Stimulated activated CD4-positive, alpha-beta T cell treated with anti-CD3 and anti-CD28 coated beads, TNF-alpha, amount 100 ng/mL, for 48 hours (primary cell): ENCODE measurements around the gene TPP2.

Experiments
- DNase-seq, 3 donors: peaks; one replicate each; pipeline ENCODE4 v3.0.0-alpha.2; 2020; ENCODE audit warnings: low read depth in 3 of 3

The TPP2 gene

GRCh38 chr13:102596147-102597028 is at the start of gene TPP2:
Gene TPP2 (plus strand): TSS chr13:102596986. CDS start chr13:102597039, 53 bp downstream.
- DNase-seq, result peak; percentile 96 to 99 (median 97)

GRCh38 chr13:102548811-102549210 is 48.0 kb upstream of the TPP2 start:
- no peak for DNase-seq

GRCh38 chr13:102550507-102550906 is 46.3 kb upstream of the TPP2 start:
- DNase-seq, result no peak

GRCh38 chr13:102555914-102556553 is 40.8 kb upstream of the TPP2 start:
- no peak for DNase-seq

GRCh38 chr13:102556806-102557205 is 40.0 kb upstream of the TPP2 start:
- DNase-seq, result no peak

GRCh38 chr13:102558029-102558428 is 38.8 kb upstream of the TPP2 start:
- no peak for DNase-seq

- DNase-seq, result no peak
Observed at GRCh38 chr13:102561933-102562332, 34.9 kb upstream of the TPP2 start.

- no peak for DNase-seq
Observed at GRCh38 chr13:102563267-102563666, 33.5 kb upstream of the TPP2 start.

- DNase-seq, result no peak
Observed at GRCh38 chr13:102564564-102564963, 32.2 kb upstream of the TPP2 start.

- no peak for DNase-seq
Observed at GRCh38 chr13:102566513-102566912, 30.3 kb upstream of the TPP2 start.

GRCh38 chr13:102567857-102568256 is 28.9 kb upstream of the TPP2 start:
- DNase-seq, result no peak

- no peak for DNase-seq
Observed at GRCh38 chr13:102569488-102569887, 27.3 kb upstream of the TPP2 start.

- no peak for DNase-seq
Observed at GRCh38 chr13:102571075-102571474, 25.7 kb upstream of the TPP2 start.

- no peak for DNase-seq
Observed at GRCh38 chr13:102572323-102572722, 24.5 kb upstream of the TPP2 start.

GRCh38 chr13:102580552-102581169 is 16.1 kb upstream of the TPP2 start:
- DNase-seq, result peak in 1 of 3 donors; percentile 21

- no peak for DNase-seq
Observed at GRCh38 chr13:102582256-102582655, 14.5 kb upstream of the TPP2 start.

GRCh38 chr13:102584434-102584833 is 12.4 kb upstream of the TPP2 start:
- DNase-seq, result no peak

GRCh38 chr13:102586615-102587014 is 10.2 kb upstream of the TPP2 start:
- DNase-seq, result no peak

GRCh38 chr13:102587916-102588315 is 8.9 kb upstream of the TPP2 start:
- DNase-seq, result no peak

GRCh38 chr13:102589301-102589822 is 7.4 kb upstream of the TPP2 start:
- DNase-seq, result no peak

GRCh38 chr13:102591988-102592781 is 4.6 kb upstream of the TPP2 start:
- peak; percentile 59 to 72 (median 66) for DNase-seq

- DNase-seq, result no peak
Observed at GRCh38 chr13:102593466-102593865, 3.3 kb upstream of the TPP2 start.
